22Rv1 (cell line): ENCODE data around the gene FHOD3.

Experiments used
- H3K27ac ChIP-seq: fragments of 450-650 bp; 2 replicates; pipeline ENCODE4 v1.5.1; 2017
- ZFX ChIP-seq: fragments of 450-650 bp; IDR thresholded peaks from 2 replicates; pipeline ENCODE4 v1.6.1; 2017; ENCODE audit warnings: antibody characterized with exemption, borderline replicate concordance
- TF ChIP-seq, protein P1 (sequence below): fragments of 450-650 bp; IDR thresholded peaks from 2 replicates; pipeline ENCODE4 v1.5.1; 2017; ENCODE audit warnings: mild to moderate bottlenecking

The FHOD3 gene

DNA sequence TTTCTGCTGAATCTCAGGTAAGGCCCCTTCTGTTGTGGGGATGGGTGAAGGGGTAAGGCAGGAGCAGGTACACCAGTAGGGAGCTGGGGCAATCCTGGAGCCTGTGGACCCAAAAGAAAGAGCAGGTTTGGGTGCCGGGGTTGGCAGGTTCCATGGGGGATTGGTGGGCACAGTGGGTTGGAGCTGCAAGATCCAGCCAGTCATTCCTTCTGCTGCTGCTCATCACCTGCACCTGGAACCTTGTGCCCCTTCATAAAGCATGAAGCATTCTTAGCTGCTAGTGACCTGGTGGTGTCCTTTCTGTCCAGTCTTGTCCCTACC lies 24.9 kb downstream of the FHOD3 start:
- TF ChIP-seq, protein P1, sequence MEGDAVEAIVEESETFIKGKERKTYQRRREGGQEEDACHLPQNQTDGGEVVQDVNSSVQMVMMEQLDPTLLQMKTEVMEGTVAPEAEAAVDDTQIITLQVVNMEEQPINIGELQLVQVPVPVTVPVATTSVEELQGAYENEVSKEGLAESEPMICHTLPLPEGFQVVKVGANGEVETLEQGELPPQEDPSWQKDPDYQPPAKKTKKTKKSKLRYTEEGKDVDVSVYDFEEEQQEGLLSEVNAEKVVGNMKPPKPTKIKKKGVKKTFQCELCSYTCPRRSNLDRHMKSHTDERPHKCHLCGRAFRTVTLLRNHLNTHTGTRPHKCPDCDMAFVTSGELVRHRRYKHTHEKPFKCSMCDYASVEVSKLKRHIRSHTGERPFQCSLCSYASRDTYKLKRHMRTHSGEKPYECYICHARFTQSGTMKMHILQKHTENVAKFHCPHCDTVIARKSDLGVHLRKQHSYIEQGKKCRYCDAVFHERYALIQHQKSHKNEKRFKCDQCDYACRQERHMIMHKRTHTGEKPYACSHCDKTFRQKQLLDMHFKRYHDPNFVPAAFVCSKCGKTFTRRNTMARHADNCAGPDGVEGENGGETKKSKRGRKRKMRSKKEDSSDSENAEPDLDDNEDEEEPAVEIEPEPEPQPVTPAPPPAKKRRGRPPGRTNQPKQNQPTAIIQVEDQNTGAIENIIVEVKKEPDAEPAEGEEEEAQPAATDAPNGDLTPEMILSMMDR: no peak
- TF ChIP-seq ZFX: no peak
- H3K27ac ChIP-seq: no peak overlapping the region

DNA sequence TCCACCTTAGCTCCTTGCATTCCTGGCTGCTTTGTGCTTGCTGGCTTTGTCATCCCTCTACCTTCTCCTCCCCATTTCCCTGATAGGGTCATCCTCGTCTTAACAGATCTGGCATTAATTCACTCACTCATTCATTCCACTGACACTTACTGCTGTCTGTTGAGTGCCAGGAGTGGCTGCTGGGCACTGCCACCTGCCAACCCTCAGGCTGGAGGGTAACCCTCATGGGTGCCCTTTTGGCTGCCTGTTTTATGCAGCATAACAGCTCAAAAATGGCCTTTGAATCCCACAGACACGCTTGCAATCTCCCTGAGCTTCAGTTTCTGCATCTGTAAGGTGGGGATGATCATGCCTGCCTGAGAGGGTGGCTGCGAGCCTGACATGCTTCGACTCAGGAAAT lies 25.2 kb downstream of the FHOD3 start:
- no peak overlapping the region for H3K27ac ChIP-seq
- TF ChIP-seq, protein P1: no peak
- no peak for TF ChIP-seq ZFX

DNA sequence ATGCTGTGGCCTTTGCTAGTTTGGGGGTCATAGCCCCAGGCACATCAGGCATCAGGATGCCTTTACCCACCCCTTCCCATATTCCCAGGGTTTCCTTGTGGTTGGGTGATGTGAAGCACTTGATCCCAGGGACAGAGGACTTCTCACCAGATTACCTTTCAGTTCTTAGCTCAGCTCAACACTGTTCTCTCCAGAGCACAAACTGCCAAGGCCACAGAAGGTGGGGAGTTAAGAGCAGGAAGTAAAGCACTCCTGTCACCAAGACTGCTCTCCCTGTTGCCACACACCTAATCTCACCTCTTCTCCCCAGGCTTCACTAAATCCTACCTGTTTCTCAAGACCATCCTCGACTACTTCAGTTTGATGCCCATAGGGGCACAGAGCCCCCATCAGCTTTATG lies 25.9 kb downstream of the FHOD3 start:
- H3K27ac ChIP-seq: no peak overlapping the region
- TF ChIP-seq ZFX: no peak
- TF ChIP-seq, protein P1: no peak

DNA sequence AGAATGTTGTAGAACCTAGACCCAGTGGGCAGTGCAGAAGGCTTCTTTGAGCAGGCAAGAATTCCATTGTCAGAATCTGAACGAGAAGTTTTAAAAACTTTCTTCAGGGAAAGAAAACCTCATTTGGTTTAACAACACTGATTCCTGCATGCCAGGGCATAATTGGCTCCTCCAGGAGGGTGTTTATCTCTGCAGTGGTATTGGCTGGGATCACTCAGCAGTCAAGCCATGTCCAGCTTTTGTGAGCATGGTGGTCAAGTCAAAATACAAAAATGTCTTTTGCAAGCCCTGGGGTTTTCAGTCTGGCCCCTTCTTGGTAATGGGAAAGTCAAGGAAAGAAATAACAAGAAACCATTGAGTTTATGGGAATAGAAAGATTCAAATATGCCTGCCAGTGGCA lies 28.3 kb downstream of the FHOD3 start:
- TF ChIP-seq, protein P1: no peak
- TF ChIP-seq ZFX: no peak
- no peak overlapping the region for H3K27ac ChIP-seq

DNA sequence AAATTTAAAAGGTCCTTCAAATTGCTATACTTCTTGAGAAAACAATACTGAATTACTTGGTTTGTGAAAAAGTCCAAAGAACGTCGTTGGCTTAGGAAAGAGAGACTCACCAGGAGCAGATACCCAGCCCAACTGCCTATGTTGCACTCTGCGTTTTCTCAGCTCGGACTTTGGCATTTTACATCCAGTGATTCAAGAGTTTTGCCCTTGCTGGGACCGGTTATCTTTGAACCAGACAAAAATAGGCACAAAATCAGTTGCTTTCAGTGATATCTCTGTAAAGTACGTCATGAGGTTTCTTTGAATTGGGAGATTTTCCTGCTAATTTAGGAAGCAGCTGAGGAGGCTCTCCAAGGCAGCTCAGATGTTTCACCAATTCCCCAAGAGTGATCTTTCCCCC lies 29.3 kb downstream of the FHOD3 start:
- TF ChIP-seq, protein P1: no peak
- TF ChIP-seq ZFX: no peak
- no peak overlapping the region for H3K27ac ChIP-seq

DNA sequence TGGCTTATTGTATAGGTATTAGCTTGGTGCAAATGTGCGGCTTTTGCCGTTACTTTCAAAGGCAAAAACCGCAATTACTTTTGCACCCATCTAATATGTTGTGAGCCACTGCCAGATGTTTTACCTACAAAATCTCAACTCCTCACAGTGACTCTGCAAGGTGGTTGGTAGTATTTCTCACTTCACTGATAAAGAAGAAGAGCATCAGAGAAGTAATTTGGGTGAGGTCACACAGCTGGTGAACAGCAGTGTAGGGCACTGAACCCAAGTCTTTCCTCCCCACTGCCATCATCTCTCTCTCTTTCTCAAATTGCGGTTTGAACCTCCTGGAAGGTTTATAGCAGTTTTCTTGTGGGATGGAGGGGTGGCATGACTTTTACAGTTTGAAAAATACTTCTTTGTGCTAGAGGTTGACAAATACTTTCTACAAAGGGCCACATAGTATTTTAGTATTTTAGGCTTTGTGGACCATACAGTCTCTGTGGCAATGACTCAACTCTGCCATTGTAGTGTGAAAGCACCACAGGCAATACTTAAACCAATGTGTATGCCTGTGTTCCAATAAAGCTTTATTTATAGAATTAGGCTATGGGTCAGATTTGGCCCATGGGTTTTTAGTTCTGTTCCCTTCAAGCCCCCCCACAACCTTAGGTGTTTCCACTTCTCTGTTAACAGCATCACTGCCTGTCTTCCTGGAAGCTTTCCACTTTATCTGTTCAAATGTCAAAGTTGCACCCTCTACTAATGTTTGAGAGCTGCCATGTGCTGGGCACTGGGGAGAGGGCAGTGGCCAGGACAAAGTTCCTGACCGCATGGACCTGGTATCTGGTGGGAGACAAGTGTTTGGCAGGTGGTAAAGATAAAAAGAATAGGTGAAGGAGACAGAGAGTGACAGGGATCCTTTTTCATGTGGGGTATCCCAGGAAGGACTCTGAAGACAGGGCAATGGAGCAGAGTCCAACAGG lies 30.1 kb downstream of the FHOD3 start:
- TF ChIP-seq ZFX: no peak
- TF ChIP-seq, protein P1: no peak
- no peak overlapping the region for H3K27ac ChIP-seq

DNA sequence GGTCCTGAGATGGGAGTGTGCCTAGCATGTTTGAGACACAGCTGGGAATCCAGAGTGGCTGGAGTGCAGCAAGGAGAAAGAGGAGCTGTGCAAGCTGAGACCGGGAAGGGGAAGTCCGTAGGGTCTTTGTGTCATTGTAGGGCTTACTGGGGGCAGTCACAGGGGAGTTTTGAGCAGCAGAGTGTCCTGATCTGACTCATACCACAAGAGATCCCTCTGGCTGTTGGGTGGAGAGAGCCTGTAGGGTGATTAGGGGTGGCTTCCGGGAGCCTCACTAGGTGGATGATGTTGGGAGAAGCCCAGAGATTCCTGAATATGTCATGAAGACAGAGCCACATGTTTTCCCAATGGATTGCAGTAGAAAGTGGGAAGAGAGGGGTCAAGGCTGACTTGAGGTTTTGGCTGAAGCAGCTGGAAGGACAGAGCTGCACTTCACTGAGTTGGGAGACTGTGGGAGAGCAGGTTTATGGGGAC lies 30.9 kb downstream of the FHOD3 start:
- TF ChIP-seq ZFX: no peak
- TF ChIP-seq, protein P1: no peak
- H3K27ac ChIP-seq: no peak overlapping the region
